Brain microvascular endothelial cell (primary cell): ENCODE measurements around the gene DISC1.

Experiments used
- DNase-seq: peaks from one replicate; pipeline ENCODE4 v3.0.0-alpha.2; 2020
- H3K27ac ChIP-seq: fragments of 250-450 bp; sonication (Bioruptor Pico); 2 replicates; pipeline ENCODE4 v1.5.1; 2020; ENCODE audit warnings: mild to moderate bottlenecking, moderate library complexity
- H3K27me3 ChIP-seq: fragments of 250-450 bp; sonication (Bioruptor Pico); replicated peaks from 2 replicates; pipeline ENCODE4 v1.5.1; 2020; ENCODE audit warnings: mild to moderate bottlenecking
- H3K36me3 ChIP-seq: fragments of 250-450 bp; sonication (Bioruptor Pico); replicated peaks from 2 replicates; pipeline ENCODE4 v1.5.1; 2020; ENCODE audit warnings: mild to moderate bottlenecking
- H3K4me3 ChIP-seq: 2 replicates; pipeline ENCODE4 v1.5.1; 2011; ENCODE audit warnings: low read depth, mild to moderate bottlenecking, control low read depth, low read length, moderate library complexity
- CTCF ChIP-seq: IDR thresholded peaks from 2 replicates; pipeline ENCODE4 v1.5.1; 2011; ENCODE audit warnings: low read depth, mild to moderate bottlenecking, moderate library complexity, low read length, control low read depth, inconsistent platforms; ENCODE audit errors: missing control alignments
- in situ Hi-C: cut with HindIII; loops from 2 replicates; pipeline ENCODE4 v1.10.0; 2017; ENCODE audit warnings: low sequenced_read_pairs, low pct_ligation_motif_present

DISC1 gene

DNA sequence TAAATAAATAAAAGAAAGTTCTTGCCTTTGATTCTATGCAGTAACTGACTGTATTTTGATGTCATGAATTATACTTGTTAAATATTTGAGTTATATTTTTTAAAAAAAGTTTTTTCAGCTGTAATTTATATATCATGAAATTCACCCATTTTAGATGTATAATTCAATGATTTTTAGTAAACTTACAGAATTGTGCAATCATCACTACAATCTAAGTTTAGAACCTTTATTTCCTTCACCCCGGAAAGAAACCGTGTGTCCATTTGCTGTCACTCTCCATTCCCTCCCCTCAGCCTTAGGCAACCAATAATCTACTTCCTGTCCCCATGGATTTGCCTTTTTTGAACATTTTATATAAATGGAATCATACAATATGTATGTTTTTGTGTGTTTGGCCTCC lies 32.5 kb upstream of the DISC1 start:
- TF ChIP-seq CTCF = no peak
- Histone ChIP-seq H3K27ac (no peak overlapping the region), H3K4me3 (no peak overlapping the region), H3K36me3 (no peaks in the 10 kb centered on the region), H3K27me3 (no peaks in the 10 kb centered on the region)
- in situ Hi-C loops = no loop called here
- no peak for DNase-seq

DNA sequence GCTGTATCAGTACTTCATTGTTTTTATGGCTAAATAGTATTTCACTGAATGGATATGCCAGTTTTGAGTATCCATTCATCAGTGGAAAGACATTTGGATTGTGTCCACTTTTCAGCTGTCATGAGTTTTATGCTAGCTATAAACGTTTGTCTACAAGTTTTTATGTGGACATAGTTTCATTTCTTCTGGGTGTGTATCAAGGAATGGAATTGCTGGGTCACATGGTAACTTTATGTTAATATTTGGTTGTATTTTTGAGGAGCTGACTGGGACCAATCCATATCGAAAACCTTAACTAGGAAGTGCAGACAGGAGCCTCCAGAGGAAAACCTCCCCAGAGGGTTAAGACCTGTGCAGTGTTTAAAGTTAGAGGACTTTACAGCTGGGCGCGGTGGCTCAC lies 31.8 kb upstream of the DISC1 start:
- H3K27me3 ChIP-seq = no peaks in the 10 kb centered on the region
- no peak for DNase-seq
- TF ChIP-seq CTCF = no peak
- no peaks in the 10 kb centered on the region for H3K36me3 ChIP-seq
- H3K27ac ChIP-seq = no peak overlapping the region
- no peak overlapping the region for H3K4me3 ChIP-seq
- in situ Hi-C loops = no loop called here

DNA sequence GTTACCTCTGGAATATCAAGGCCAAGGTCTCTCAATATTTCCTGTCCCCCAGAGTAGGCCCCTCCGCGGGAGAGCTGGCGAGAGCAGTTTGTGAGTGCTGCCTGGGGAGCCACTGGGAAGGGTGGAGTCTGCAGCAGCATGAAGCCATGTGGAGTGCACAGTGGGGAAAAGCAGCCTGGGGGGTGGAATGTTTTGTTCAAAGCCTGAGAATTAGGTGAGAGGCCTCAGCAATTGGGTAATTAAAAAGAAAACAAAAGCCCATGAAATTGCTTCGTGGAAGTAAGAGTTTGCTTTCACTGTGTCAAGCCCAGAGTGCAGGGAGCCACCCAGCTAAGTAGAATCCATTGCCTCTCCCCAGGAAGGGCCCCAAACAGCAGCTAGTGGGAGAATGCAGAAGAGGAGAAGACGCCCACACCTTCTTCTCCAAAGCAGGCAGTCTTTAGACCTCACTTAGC lies 30.2 kb upstream of the DISC1 start:
- H3K27me3 ChIP-seq = no peaks in the 10 kb centered on the region
- no peak for TF ChIP-seq CTCF
- no peak overlapping the region for H3K4me3 ChIP-seq
- in situ Hi-C loops = no loop called here
- H3K36me3 ChIP-seq = no peaks in the 10 kb centered on the region
- H3K27ac ChIP-seq = no peak overlapping the region
- DNase-seq = no peak

- DNase-seq = no peak
- in situ Hi-C loops = no loop called here
- H3K27me3 ChIP-seq = no peaks in the 10 kb centered on the region
- no peak overlapping the region for H3K27ac ChIP-seq
- no peak for TF ChIP-seq CTCF
- no peak overlapping the region for H3K4me3 ChIP-seq
- H3K36me3 ChIP-seq = no peaks in the 10 kb centered on the region
These were observed 28.6 kb upstream of the DISC1 start for GRCh38 chr1:231597971-231598370.

- no peak for TF ChIP-seq CTCF
- no peak overlapping the region for H3K4me3 ChIP-seq
- no peak for DNase-seq
- H3K36me3 ChIP-seq = no peaks in the 10 kb centered on the region
- in situ Hi-C loops = no loop called here
- no peaks in the 10 kb centered on the region for H3K27me3 ChIP-seq
- H3K27ac ChIP-seq = no peak overlapping the region
These were observed 26.1 kb upstream of the DISC1 start for GRCh38 chr1:231600458-231600976.
